ENCODE data around the gene ZNF891.
A peak's percentile ranks its signal among the peaks of the same experiment; 100 is the strongest.

ZNF891 gene

GRCh38 chr12:133130808-133131128, 694 bp upstream of the ZNF891 start:
- TF ChIP-seq CTCF (IDR thresholded peaks at IDR 0.05; ENCODE audit: borderline replicate concordance, insufficient read depth, low read depth, low read length): no peak
- H3K4me3 ChIP-seq (ENCODE audit: low read depth, low read length): peak overlapping the region; percentile 81

- peak overlapping the region; percentile 81 for H3K4me3 ChIP-seq (ENCODE audit: low read depth, low read length)
- no peak for TF ChIP-seq CTCF (IDR thresholded peaks at IDR 0.05; ENCODE audit: borderline replicate concordance, insufficient read depth, low read depth, low read length)
These were observed 571 bp downstream of the ZNF891 start for GRCh38 chr12:133129368-133130037.

DNA sequence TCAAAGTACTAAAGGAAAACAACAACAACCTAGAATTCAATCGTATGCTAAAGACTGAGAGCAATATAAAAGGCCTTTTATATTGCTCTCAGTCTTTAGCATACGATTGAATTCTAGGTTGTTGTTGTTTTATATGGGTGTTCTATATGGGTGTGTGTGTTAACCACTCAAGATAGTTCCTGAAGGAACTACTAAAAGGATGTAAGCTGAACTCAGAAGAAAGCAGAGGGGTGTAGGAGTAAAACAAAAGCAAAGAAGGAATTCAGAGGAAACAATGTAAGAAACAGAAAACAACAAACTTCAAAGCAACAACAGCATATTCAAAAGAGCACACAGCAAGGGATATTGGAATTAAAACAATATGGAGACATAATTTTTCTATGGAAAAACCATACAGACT, 5.4 kb downstream of the ZNF891 start:
- no peak overlapping the region for H3K4me3 ChIP-seq (ENCODE audit: low read depth, low read length)
- TF ChIP-seq CTCF (IDR thresholded peaks at IDR 0.05; ENCODE audit: borderline replicate concordance, insufficient read depth, low read depth, low read length): no peak

- H3K4me3 ChIP-seq (ENCODE audit: low read depth, low read length): no peak overlapping the region
- no peak for TF ChIP-seq CTCF (IDR thresholded peaks at IDR 0.05; ENCODE audit: borderline replicate concordance, insufficient read depth, low read depth, low read length)
These were observed 9.5 kb downstream of the ZNF891 start for GRCh38 chr12:133120385-133121191.

GRCh38 chr12:133108150-133108549, 21.9 kb downstream of the ZNF891 start:
- TF ChIP-seq CTCF (IDR thresholded peaks at IDR 0.05; ENCODE audit: borderline replicate concordance, insufficient read depth, low read depth, low read length): no peak
- H3K4me3 ChIP-seq (ENCODE audit: low read depth, low read length): no peak overlapping the region

DNA sequence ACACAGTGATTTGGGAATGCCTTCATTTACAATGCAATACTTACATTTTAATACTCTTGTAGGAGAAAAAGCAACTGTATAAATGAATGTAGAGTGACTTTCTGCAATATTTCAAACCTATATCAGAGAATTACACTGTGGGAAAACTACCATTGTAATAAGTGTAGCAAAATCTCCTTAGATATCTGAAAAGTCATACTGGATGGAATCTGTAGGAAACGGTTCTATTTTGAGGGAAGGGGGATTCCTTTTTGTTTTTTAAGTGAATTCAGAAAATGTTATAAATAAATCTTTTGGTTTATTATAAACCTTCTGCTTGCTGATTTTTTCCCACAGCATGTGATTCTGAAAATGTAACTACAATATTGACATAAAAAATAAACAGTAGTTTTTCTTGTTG, 23.0 kb downstream of the ZNF891 start:
- no peak overlapping the region for H3K4me3 ChIP-seq (ENCODE audit: low read depth, low read length)
- no peak for TF ChIP-seq CTCF (IDR thresholded peaks at IDR 0.05; ENCODE audit: borderline replicate concordance, insufficient read depth, low read depth, low read length)

- no peak for TF ChIP-seq CTCF (IDR thresholded peaks at IDR 0.05; ENCODE audit: borderline replicate concordance, insufficient read depth, low read depth, low read length)
- no peak overlapping the region for H3K4me3 ChIP-seq (ENCODE audit: low read depth, low read length)
These were observed 23.8 kb downstream of the ZNF891 start for GRCh38 chr12:133106253-133106652.

Data from GM12875 (cell line).